ENCODE results near the gene GNG13.
"Not testable (repeated sequence)": the region's sequence is repeated elsewhere in the genome, so short reads cannot be mapped to it uniquely, and the experiment has no call there.

Gene GNG13

DNA sequence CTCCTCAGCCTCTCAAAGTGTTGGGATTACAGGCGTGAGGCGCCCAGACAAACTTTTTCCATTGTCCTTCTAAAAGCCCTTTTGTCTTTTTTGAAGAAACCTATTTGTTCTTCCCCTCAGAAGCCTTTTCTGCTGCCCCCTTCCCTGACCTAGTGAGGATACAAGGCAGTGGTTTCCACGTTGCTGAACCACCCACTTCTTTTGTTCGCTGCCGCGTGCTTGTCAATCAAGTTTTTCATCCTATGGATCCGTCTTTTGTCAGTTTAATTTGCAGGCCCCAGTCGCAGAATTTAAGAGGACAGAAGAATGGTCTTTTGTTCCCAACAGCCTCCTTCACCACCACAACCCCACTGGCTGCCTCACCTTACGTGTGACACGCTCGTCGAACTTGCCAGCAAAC lies 20.2 kb upstream of the GNG13 start:
- TF ChIP-seq EZH2phosphoT487 (conservative IDR thresholded peaks at IDR 0.05; ENCODE audit: low read length) = no peak
- TF ChIP-seq, protein P1, sequence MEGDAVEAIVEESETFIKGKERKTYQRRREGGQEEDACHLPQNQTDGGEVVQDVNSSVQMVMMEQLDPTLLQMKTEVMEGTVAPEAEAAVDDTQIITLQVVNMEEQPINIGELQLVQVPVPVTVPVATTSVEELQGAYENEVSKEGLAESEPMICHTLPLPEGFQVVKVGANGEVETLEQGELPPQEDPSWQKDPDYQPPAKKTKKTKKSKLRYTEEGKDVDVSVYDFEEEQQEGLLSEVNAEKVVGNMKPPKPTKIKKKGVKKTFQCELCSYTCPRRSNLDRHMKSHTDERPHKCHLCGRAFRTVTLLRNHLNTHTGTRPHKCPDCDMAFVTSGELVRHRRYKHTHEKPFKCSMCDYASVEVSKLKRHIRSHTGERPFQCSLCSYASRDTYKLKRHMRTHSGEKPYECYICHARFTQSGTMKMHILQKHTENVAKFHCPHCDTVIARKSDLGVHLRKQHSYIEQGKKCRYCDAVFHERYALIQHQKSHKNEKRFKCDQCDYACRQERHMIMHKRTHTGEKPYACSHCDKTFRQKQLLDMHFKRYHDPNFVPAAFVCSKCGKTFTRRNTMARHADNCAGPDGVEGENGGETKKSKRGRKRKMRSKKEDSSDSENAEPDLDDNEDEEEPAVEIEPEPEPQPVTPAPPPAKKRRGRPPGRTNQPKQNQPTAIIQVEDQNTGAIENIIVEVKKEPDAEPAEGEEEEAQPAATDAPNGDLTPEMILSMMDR (IDR thresholded peaks at IDR 0.05; ENCODE audit: insufficient read depth, low read length, poor library complexity, severe bottlenecking) = no peak
- Histone ChIP-seq H3K9me2 (replicated peaks; ENCODE audit: insufficient read depth, low read length) (no peaks in the 10 kb centered on the region), H3K36me3 (ENCODE audit: low read length) (no peaks in the 10 kb centered on the region), H3K27me3 (ENCODE audit: low read length) (no peaks in the 10 kb centered on the region), H3K9me3 (ENCODE audit: insufficient read depth, low read length) (no peaks in the 10 kb centered on the region), H3F3A (ENCODE audit: insufficient read depth) (no peaks in the 10 kb centered on the region), H3K79me2 (ENCODE audit: insufficient read depth, low read length) (no peaks in the 10 kb centered on the region), H2AFZ (ENCODE audit: low read depth, low read length, severe bottlenecking) (no peak overlapping the region), H3K4me3 (ENCODE audit: insufficient read depth, low read length, poor library complexity, severe bottlenecking) (no peak overlapping the region), H3K27ac (ENCODE audit: low read depth, low read length) (no peak overlapping the region), H3K9ac (ENCODE audit: low read length) (no peak overlapping the region), H3K4me2 (ENCODE audit: low read depth, low read length, poor library complexity, severe bottlenecking) (no peak overlapping the region), H4K20me1 (ENCODE audit: low read depth, low read length) (no peaks in the 10 kb centered on the region)

DNA sequence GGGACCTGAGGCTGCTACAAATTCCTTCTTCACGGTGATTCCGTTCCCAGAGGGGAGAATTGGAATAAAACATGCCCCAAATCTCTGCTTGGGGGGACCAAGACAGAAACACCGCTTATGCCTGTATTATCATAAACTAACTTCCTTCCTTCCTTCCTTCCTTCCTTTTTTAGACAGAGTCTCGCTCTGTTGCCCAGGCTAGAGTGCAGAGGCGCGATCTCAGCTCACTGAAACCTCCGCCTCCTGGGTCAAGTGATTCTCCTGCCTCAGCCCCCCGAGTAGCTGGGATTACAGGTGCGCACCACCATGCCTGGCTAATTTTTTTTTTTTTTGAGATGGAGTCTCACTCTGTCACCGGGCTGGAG lies 19.5 kb upstream of the GNG13 start:
- H3K4me3 ChIP-seq (ENCODE audit: insufficient read depth, low read length, poor library complexity, severe bottlenecking); H3F3A ChIP-seq (ENCODE audit: insufficient read depth); H3K79me2 ChIP-seq (ENCODE audit: insufficient read depth, low read length); H3K9me3 ChIP-seq (ENCODE audit: insufficient read depth, low read length); H3K9ac ChIP-seq (ENCODE audit: low read length); H2AFZ ChIP-seq (ENCODE audit: low read depth, low read length, severe bottlenecking); H4K20me1 ChIP-seq (ENCODE audit: low read depth, low read length); H3K36me3 ChIP-seq (ENCODE audit: low read length); H3K9me2 ChIP-seq (replicated peaks; ENCODE audit: insufficient read depth, low read length); H3K27me3 ChIP-seq (ENCODE audit: low read length); H3K27ac ChIP-seq (ENCODE audit: low read depth, low read length); H3K4me2 ChIP-seq (ENCODE audit: low read depth, low read length, poor library complexity, severe bottlenecking): not testable (repeated sequence)

DNA sequence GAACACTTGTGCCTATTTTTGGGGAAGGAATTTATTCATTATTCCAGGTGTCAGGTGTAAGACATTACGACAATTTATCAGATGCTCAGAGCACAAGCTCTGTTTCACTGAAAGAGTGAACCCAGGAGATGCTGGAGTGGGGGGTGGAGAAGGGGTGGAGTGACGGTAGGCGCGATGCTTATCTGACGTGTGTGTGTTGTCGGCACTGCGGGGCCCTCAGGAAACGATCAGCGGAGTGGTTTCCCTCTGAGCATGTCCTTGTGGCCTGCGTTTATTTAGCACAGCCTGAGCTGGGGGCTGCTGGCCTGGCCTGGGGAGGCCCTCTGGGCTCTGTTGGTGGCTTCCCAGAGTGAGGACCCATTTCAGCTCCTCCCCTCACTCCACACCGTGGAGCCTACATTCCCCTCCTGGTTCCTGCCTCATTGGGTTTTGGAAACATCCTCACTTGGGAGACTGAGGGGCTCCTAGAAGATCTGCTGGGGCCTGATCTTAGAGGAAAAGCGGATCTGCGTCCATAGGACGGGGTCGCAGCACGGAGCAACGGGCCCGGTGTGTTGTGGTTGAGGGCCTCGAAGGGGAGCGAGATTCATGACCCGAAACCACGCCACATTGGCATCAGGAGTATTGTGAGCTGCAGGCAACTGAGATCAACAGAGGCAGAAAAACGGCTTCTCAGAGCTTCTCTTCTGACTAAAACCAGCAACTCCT lies 19.0 kb upstream of the GNG13 start:
- no peak overlapping the region for H3K9ac ChIP-seq (ENCODE audit: low read length)

DNA sequence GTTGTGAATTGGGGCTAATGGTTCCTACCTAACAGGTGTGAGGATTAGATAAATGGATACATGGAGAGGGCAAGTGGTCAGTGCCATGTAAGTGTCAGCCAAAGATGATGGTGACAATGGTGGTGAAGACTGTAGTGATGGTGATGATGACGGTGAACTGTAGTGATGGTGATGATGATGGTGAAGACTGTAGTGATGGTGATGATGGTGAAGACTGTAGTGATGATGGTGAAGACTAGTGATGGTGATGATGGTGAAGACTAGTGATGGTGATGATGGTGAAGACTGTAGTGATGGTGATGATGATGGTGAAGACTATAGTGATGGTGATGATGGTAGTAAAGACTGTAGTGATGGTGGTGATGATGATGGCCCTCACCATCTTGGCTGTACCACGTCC lies 18.1 kb upstream of the GNG13 start:
- H3K9me3 ChIP-seq (ENCODE audit: insufficient read depth, low read length) = no peaks in the 10 kb centered on the region
- no peak overlapping the region for H3K27ac ChIP-seq (ENCODE audit: low read depth, low read length)
- no peak overlapping the region for H3K4me2 ChIP-seq (ENCODE audit: low read depth, low read length, poor library complexity, severe bottlenecking)
- H3K27me3 ChIP-seq (ENCODE audit: low read length) = no peaks in the 10 kb centered on the region
- no peak for TF ChIP-seq EZH2phosphoT487 (conservative IDR thresholded peaks at IDR 0.05; ENCODE audit: low read length)
- TF ChIP-seq, protein P1 (IDR thresholded peaks at IDR 0.05; ENCODE audit: insufficient read depth, low read length, poor library complexity, severe bottlenecking) = no peak
- no peaks in the 10 kb centered on the region for H3K9me2 ChIP-seq (replicated peaks; ENCODE audit: insufficient read depth, low read length)
- H3K9ac ChIP-seq (ENCODE audit: low read length) = no peak overlapping the region
- H4K20me1 ChIP-seq (ENCODE audit: low read depth, low read length) = no peaks in the 10 kb centered on the region
- no peak overlapping the region for H3K4me3 ChIP-seq (ENCODE audit: insufficient read depth, low read length, poor library complexity, severe bottlenecking)
- no peaks in the 10 kb centered on the region for H3F3A ChIP-seq (ENCODE audit: insufficient read depth)
- H3K36me3 ChIP-seq (ENCODE audit: low read length) = no peaks in the 10 kb centered on the region
- H3K79me2 ChIP-seq (ENCODE audit: insufficient read depth, low read length) = no peaks in the 10 kb centered on the region
- no peak overlapping the region for H2AFZ ChIP-seq (ENCODE audit: low read depth, low read length, severe bottlenecking)

More for the DNA sequence above, 19.0 kb upstream of the GNG13 start:
- Histone ChIP-seq H3K79me2 (ENCODE audit: insufficient read depth, low read length) (no peaks in the 10 kb centered on the region), H2AFZ (ENCODE audit: low read depth, low read length, severe bottlenecking) (no peak overlapping the region), H3K9me2 (replicated peaks; ENCODE audit: insufficient read depth, low read length) (no peaks in the 10 kb centered on the region), H3K27me3 (ENCODE audit: low read length) (no peaks in the 10 kb centered on the region), H4K20me1 (ENCODE audit: low read depth, low read length) (no peaks in the 10 kb centered on the region), H3K9me3 (ENCODE audit: insufficient read depth, low read length) (no peaks in the 10 kb centered on the region), H3K4me2 (ENCODE audit: low read depth, low read length, poor library complexity, severe bottlenecking) (no peak overlapping the region), H3K36me3 (ENCODE audit: low read length) (no peaks in the 10 kb centered on the region), H3K4me3 (ENCODE audit: insufficient read depth, low read length, poor library complexity, severe bottlenecking) (no peak overlapping the region), H3K27ac (ENCODE audit: low read depth, low read length) (no peak overlapping the region), H3F3A (ENCODE audit: insufficient read depth) (no peaks in the 10 kb centered on the region)
- TF ChIP-seq, protein P1 (IDR thresholded peaks at IDR 0.05; ENCODE audit: insufficient read depth, low read length, poor library complexity, severe bottlenecking) = no peak
- no peak for TF ChIP-seq EZH2phosphoT487 (conservative IDR thresholded peaks at IDR 0.05; ENCODE audit: low read length)
